MM.1S (cell line): ENCODE results near the gene RAB7A.
A peak's percentile ranks its signal among the peaks of the same experiment; 100 is the strongest.

Experiments used
- DNase-seq: peaks from one replicate; pipeline ENCODE4 v3.0.0-alpha.2; 2015
- H2AFZ ChIP-seq: fragments of 300-600 bp; sonication (generic); 2 replicates; pipeline ENCODE4 v1.6.0; 2016; ENCODE audit warnings: antibody characterized with exemption, low read length
- H3F3A ChIP-seq: fragments of 300-600 bp; sonication (generic); 2 replicates; pipeline ENCODE4 v1.6.1; 2016; ENCODE audit warnings: mild to moderate bottlenecking, antibody characterized with exemption, low read length, moderate library complexity, mixed read lengths; ENCODE audit not compliant: insufficient read depth
- H3K27ac ChIP-seq: fragments of 300-600 bp; sonication (generic); 2 replicates; pipeline ENCODE4 v1.5.1; 2016; ENCODE audit warnings: mild to moderate bottlenecking, low read length
- H3K27me3 ChIP-seq: fragments of 300-600 bp; sonication (generic); replicated peaks from 2 replicates; pipeline ENCODE4 v1.6.0; 2016; ENCODE audit warnings: low read length; ENCODE audit not compliant: insufficient read depth
- H3K36me3 ChIP-seq: fragments of 300-600 bp; sonication (generic); replicated peaks from 2 replicates; pipeline ENCODE4 v1.6.1; 2016; ENCODE audit warnings: mild to moderate bottlenecking, low read length, mixed read lengths; ENCODE audit not compliant: insufficient read depth
- H3K4me1 ChIP-seq: fragments of 300-600 bp; sonication (generic); 2 replicates; pipeline ENCODE4 v1.6.1; 2016; ENCODE audit warnings: low read length, mixed read lengths
- H3K4me2 ChIP-seq: fragments of 300-600 bp; sonication (generic); 2 replicates; pipeline ENCODE4 v1.6.0; 2016; ENCODE audit warnings: low read depth, low read length
- H3K4me3 ChIP-seq: fragments of 300-600 bp; sonication (generic); 2 replicates; pipeline ENCODE4 v1.5.1; 2016; ENCODE audit warnings: low read length, mixed read lengths
- H3K79me2 ChIP-seq: fragments of 300-600 bp; sonication (generic); 2 replicates; pipeline ENCODE4 v1.6.1; 2016; ENCODE audit warnings: mixed run types, low read length, mixed read lengths
- H3K9ac ChIP-seq: fragments of 300-600 bp; sonication (generic); 2 replicates; pipeline ENCODE4 v1.6.1; 2016; ENCODE audit warnings: low read length, mixed read lengths
- H3K9me2 ChIP-seq: fragments of 300-600 bp; sonication (generic); replicated peaks from 2 replicates; pipeline ENCODE4 v1.6.1; 2016; ENCODE audit warnings: mild to moderate bottlenecking, low read length, mixed read lengths; ENCODE audit not compliant: insufficient read depth
- H3K9me3 ChIP-seq: fragments of 300-600 bp; sonication (generic); replicated peaks from 2 replicates; pipeline ENCODE4 v1.6.1; 2016; ENCODE audit warnings: mild to moderate bottlenecking, low read length, mixed read lengths; ENCODE audit not compliant: insufficient read depth
- H4K20me1 ChIP-seq: fragments of 300-600 bp; sonication (generic); 2 replicates; pipeline ENCODE4 v1.6.1; 2016; ENCODE audit warnings: mild to moderate bottlenecking, low read length, moderate library complexity, mixed read lengths; ENCODE audit not compliant: insufficient read depth
- EZH2 ChIP-seq: fragments of 300-600 bp; sonication (generic); optimal IDR thresholded peaks from 2 replicates; pipeline ENCODE3; 2017; ENCODE audit warnings: low read depth, mild to moderate bottlenecking, antibody characterized with exemption, low read length, mixed read lengths
- EZH2phosphoT487 ChIP-seq: fragments of 300-600 bp; sonication (generic); IDR thresholded peaks from 2 replicates; pipeline ENCODE4 v1.6.1; 2018; ENCODE audit warnings: antibody characterized with exemption, low read length
- TF ChIP-seq, protein P1 (sequence below): fragments of 300-600 bp; sonication (generic); IDR thresholded peaks from 2 replicates; pipeline ENCODE4 v1.5.1; 2016; ENCODE audit warnings: antibody characterized with exemption, low read length, mixed read lengths

RAB7A gene

GRCh38 chr3:128787256-128788253 is 61.6 kb downstream of the RAB7A start:
- 0 out of 2 replicates have a peak, but pooled peaks cover 3% of the 10 kb centered on the region for H3K4me1 ChIP-seq
- H2AFZ ChIP-seq, result no peak overlapping the region
- no peak overlapping the region for H3K4me2 ChIP-seq
- H3K4me3 ChIP-seq, result no peak overlapping the region
- no peak overlapping the region for H3K27ac ChIP-seq
- H3K9me2 ChIP-seq, result no peaks in the 10 kb centered on the region
- no peaks in the 10 kb centered on the region for H3K36me3 ChIP-seq
- DNase-seq, result no peak
- no peaks in the 10 kb centered on the region for H3F3A ChIP-seq
- no peaks in the 10 kb centered on the region for H3K9me3 ChIP-seq
- TF ChIP-seq, protein P1, sequence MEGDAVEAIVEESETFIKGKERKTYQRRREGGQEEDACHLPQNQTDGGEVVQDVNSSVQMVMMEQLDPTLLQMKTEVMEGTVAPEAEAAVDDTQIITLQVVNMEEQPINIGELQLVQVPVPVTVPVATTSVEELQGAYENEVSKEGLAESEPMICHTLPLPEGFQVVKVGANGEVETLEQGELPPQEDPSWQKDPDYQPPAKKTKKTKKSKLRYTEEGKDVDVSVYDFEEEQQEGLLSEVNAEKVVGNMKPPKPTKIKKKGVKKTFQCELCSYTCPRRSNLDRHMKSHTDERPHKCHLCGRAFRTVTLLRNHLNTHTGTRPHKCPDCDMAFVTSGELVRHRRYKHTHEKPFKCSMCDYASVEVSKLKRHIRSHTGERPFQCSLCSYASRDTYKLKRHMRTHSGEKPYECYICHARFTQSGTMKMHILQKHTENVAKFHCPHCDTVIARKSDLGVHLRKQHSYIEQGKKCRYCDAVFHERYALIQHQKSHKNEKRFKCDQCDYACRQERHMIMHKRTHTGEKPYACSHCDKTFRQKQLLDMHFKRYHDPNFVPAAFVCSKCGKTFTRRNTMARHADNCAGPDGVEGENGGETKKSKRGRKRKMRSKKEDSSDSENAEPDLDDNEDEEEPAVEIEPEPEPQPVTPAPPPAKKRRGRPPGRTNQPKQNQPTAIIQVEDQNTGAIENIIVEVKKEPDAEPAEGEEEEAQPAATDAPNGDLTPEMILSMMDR, result peak; percentile 19; the same call in 1 of the 2 replicates
- TF ChIP-seq EZH2, result no peak
- no peak overlapping the region for H3K9ac ChIP-seq
- H4K20me1 ChIP-seq, result peaks cover 17% of the 10 kb centered on the region
- no peaks in the 10 kb centered on the region for H3K27me3 ChIP-seq
- H3K79me2 ChIP-seq, result peaks cover 99% of the 10 kb centered on the region

DNA sequence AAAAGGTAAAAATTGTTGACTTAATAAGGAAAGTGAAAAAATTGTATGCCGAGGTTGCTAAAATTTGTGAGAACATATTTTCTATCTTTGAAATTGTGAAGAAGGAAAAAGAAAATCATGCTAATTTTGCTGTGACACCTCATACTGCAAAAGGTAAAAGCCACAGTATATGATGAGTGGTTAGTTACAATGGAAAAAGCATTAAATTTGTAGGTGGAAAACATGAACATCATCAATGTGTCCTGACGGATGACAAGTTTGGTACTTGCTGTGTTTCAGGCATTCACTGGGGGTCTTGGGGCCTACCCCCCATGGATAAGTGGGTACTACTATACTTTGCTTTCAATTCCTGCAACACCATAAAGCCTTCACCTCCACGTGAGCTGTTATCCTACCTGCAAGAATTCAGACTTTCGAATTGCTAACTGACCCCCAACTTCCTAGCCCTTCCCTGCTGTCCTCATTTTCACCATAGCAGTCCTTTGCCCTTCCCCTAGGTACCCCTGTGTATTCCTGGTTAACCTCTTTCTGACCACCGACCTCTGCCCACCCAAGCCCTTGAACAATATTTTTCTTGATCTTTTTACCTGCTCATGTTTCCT is 62.4 kb downstream of the RAB7A start:
- H3F3A ChIP-seq, result no peaks in the 10 kb centered on the region
- no peaks in the 10 kb centered on the region for H3K27me3 ChIP-seq
- H2AFZ ChIP-seq, result no peak overlapping the region
- H3K79me2 ChIP-seq, result peaks cover 94% of the 10 kb centered on the region
- H3K4me1 ChIP-seq, result 0 out of 2 replicates have a peak, but pooled peaks cover 3% of the 10 kb centered on the region
- no peak for DNase-seq
- H3K4me3 ChIP-seq, result no peak overlapping the region
- H3K36me3 ChIP-seq, result no peaks in the 10 kb centered on the region
- no peak overlapping the region for H3K27ac ChIP-seq
- H3K9me3 ChIP-seq, result no peaks in the 10 kb centered on the region
- no peak for TF ChIP-seq EZH2
- TF ChIP-seq EZH2phosphoT487, result no peak
- TF ChIP-seq, protein P1, result no peak
- peaks cover 17% of the 10 kb centered on the region for H4K20me1 ChIP-seq
- no peak overlapping the region for H3K4me2 ChIP-seq
- H3K9ac ChIP-seq, result no peak overlapping the region
- H3K9me2 ChIP-seq, result no peaks in the 10 kb centered on the region

- TF ChIP-seq, protein P1, result no peak
- TF ChIP-seq EZH2 (no peak), EZH2phosphoT487 (no peak)
- no peaks in the 10 kb centered on the region; the same call in 1 of the 2 replicates for H4K20me1 ChIP-seq
- DNase-seq, result no peak
- H3K27me3 ChIP-seq, result no peaks in the 10 kb centered on the region
- no peak overlapping the region for H3K27ac ChIP-seq
- H3K79me2 ChIP-seq, result peaks cover 89% of the 10 kb centered on the region
- H3K4me2 ChIP-seq, result no peak overlapping the region
- no peaks in the 10 kb centered on the region for H3K9me2 ChIP-seq
- H2AFZ ChIP-seq, result no peak overlapping the region
- no peak overlapping the region for H3K9ac ChIP-seq
- peaks cover 5% of the 10 kb centered on the region for H3K4me1 ChIP-seq
- no peaks in the 10 kb centered on the region for H3K36me3 ChIP-seq
- H3K9me3 ChIP-seq, result no peaks in the 10 kb centered on the region
- H3F3A ChIP-seq, result peaks cover 5% of the 10 kb centered on the region; the same call in 1 of the 2 replicates
- no peak overlapping the region for H3K4me3 ChIP-seq
These were observed 68.2 kb downstream of the RAB7A start for GRCh38 chr3:128794067-128794768.
